WERI-Rb-1 (cell line): ENCODE results near the gene RMDN2.

Source experiments
- DNase-seq: peaks from one replicate; pipeline ENCODE4 v3.0.0-alpha.2; 2020
- H3K27ac ChIP-seq: fragments of 250-450 bp; sonication (Bioruptor Pico); 2 replicates; pipeline ENCODE4 v1.5.1; 2020; ENCODE audit warnings: mild to moderate bottlenecking, moderate library complexity
- H3K27me3 ChIP-seq: fragments of 250-450 bp; sonication (Bioruptor Pico); 2 replicates; pipeline ENCODE4 v1.5.1; 2021; ENCODE audit warnings: mild to moderate bottlenecking, low read depth, moderate library complexity; ENCODE audit not compliant: insufficient read depth, severe bottlenecking
- H3K36me3 ChIP-seq: fragments of 250-450 bp; sonication (Bioruptor Pico); 2 replicates; pipeline ENCODE4 v1.5.1; 2020; ENCODE audit warnings: mild to moderate bottlenecking, moderate library complexity
- H3K4me3 ChIP-seq: 2 replicates; pipeline ENCODE4 v1.5.1; 2011; ENCODE audit warnings: low read depth, mild to moderate bottlenecking, control low read depth, low read length
- H3K9me3 ChIP-seq: fragments of 250-450 bp; sonication (Bioruptor Pico); 2 replicates; pipeline ENCODE4 v1.5.1; 2021; ENCODE audit warnings: mild to moderate bottlenecking, moderate library complexity; ENCODE audit not compliant: severe bottlenecking
- TF ChIP-seq, protein P1 (sequence below): IDR thresholded peaks from 2 replicates; pipeline ENCODE4 v1.5.1; 2011; ENCODE audit warnings: low read depth, mild to moderate bottlenecking, control low read depth, inconsistent platforms, low read length

RMDN2 gene

GRCh38 chr2:37894601-37895000 lies 30.5 kb upstream of the RMDN2 start:
- Histone ChIP-seq H3K4me3 (no peak overlapping the region), H3K27ac (no peak overlapping the region), H3K36me3 (no peaks in the 10 kb centered on the region), H3K9me3 (no peaks in the 10 kb centered on the region), H3K27me3 (no peaks in the 10 kb centered on the region)
- TF ChIP-seq, protein P1, sequence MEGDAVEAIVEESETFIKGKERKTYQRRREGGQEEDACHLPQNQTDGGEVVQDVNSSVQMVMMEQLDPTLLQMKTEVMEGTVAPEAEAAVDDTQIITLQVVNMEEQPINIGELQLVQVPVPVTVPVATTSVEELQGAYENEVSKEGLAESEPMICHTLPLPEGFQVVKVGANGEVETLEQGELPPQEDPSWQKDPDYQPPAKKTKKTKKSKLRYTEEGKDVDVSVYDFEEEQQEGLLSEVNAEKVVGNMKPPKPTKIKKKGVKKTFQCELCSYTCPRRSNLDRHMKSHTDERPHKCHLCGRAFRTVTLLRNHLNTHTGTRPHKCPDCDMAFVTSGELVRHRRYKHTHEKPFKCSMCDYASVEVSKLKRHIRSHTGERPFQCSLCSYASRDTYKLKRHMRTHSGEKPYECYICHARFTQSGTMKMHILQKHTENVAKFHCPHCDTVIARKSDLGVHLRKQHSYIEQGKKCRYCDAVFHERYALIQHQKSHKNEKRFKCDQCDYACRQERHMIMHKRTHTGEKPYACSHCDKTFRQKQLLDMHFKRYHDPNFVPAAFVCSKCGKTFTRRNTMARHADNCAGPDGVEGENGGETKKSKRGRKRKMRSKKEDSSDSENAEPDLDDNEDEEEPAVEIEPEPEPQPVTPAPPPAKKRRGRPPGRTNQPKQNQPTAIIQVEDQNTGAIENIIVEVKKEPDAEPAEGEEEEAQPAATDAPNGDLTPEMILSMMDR, result no peak
- DNase-seq, result no peak

DNA sequence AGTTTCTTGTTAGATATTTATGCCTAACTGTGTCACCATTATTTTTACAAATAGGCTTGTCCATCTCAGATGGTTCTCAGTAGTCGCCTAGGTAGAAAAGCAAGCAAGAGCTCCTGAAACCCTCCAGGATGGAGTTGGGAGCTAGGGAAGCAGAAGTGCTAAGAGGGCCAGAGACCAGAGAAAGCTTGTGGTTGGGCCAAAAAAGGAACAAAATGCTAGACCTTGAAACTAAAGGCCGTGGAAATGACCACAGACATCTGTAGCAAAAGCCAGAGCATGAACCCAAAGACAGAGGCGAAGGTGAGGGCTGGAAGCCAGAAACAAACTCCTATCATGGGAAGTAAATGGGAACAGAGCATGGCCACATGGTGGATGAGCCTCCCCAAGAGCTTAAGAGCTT lies 29.9 kb upstream of the RMDN2 start:
- Histone ChIP-seq H3K27me3 (no peaks in the 10 kb centered on the region), H3K36me3 (no peaks in the 10 kb centered on the region), H3K4me3 (no peak overlapping the region), H3K27ac (no peak overlapping the region), H3K9me3 (no peaks in the 10 kb centered on the region)
- no peak for DNase-seq
- TF ChIP-seq, protein P1, result no peak

- Histone ChIP-seq H3K9me3 (peaks cover 2% of the 10 kb centered on the region), H3K27me3 (no peaks in the 10 kb centered on the region), H3K27ac (no peak overlapping the region), H3K4me3 (no peak overlapping the region), H3K36me3 (no peaks in the 10 kb centered on the region)
- DNase-seq, result no peak
- TF ChIP-seq, protein P1, result 0 out of 2 replicates have a peak, but pooled peaks have one; percentile 23
Measured at GRCh38 chr2:37896319-37896718, 28.8 kb upstream of the RMDN2 start.

- Histone ChIP-seq H3K9me3 (peaks cover 2% of the 10 kb centered on the region), H3K36me3 (no peaks in the 10 kb centered on the region), H3K27ac (no peak overlapping the region), H3K4me3 (no peak overlapping the region), H3K27me3 (no peaks in the 10 kb centered on the region)
- TF ChIP-seq, protein P1, result no peak
- DNase-seq, result no peak
Measured at GRCh38 chr2:37897511-37897910, 27.6 kb upstream of the RMDN2 start.

DNA sequence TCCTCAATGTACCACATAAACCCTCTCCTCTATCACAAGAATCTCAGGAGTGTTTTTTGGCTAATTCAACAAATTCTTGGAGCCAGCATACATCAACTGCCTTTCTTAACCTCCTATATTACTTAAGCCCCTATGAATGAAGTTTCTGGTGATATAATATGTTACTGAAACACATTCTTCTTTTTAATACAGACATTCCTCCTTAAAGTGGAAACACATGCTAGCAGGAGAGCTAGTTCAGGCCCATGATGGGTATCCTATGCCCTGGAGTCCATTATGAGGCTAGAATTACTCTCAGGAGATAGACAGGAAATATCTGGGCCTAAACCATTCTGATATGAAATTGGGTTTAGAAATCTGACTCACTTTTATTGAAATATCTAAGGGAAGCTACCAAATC lies 26.6 kb upstream of the RMDN2 start:
- TF ChIP-seq, protein P1, result no peak

GRCh38 chr2:37902991-37903390 lies 22.1 kb upstream of the RMDN2 start:
- TF ChIP-seq, protein P1, result no peak
- DNase-seq, result no peak
- no peaks in the 10 kb centered on the region for H3K36me3 ChIP-seq

More for the DNA sequence above, 26.6 kb upstream of the RMDN2 start:
- DNase-seq, result no peak
- Histone ChIP-seq H3K27me3 (no peaks in the 10 kb centered on the region), H3K9me3 (peaks cover 2% of the 10 kb centered on the region), H3K36me3 (no peaks in the 10 kb centered on the region), H3K4me3 (no peak overlapping the region), H3K27ac (no peak overlapping the region)

More at GRCh38 chr2:37902991-37903390, 22.1 kb upstream of the RMDN2 start:
- Histone ChIP-seq H3K27ac (no peak overlapping the region), H3K27me3 (no peaks in the 10 kb centered on the region), H3K4me3 (no peak overlapping the region), H3K9me3 (peaks cover 2% of the 10 kb centered on the region)
